CD4-positive, alpha-beta T cell (primary cell): ENCODE measurements around the gene C1QTNF6. TPM values are rescaled to one million over a fixed set of nuclear protein-coding genes. Genes with fewer than 3 reads are reported as not detected.

Experiments used
- ATAC-seq: fragments of 200-7000 bp; cut with Tn5 transposase; one replicate; pipeline ENCODE4 v1.10.0; 2022; ENCODE audit warnings: mild to moderate bottlenecking; ENCODE audit not compliant: poor library complexity
- CTCF ChIA-PET: fragments of 350-600 bp; sonication (Branson Sonifier 250); formaldehyde crosslinking; loops from one replicate; lab custom pipeline; 2021; ENCODE audit warnings: antibody characterized with exemption, inconsistent platforms; lab: Charles Lee
- POLR2A ChIA-PET: fragments of 350-600 bp; sonication (Branson Sonifier 250); formaldehyde crosslinking; loops from one replicate; lab custom pipeline; 2021; ENCODE audit warnings: antibody characterized with exemption, inconsistent platforms; lab: Charles Lee
- DNase-seq, 14 experiments: peaks; one replicate each; pipeline ENCODE4 v3.0.0-alpha.2; 2013 to 2020; ENCODE audit warnings: mixed read lengths in 2 of 14
- H3K27ac ChIP-seq, 2 donors: one replicate each; pipeline versions ENCODE4 v1.5.1 to v1.7.0; 2013; ENCODE audit warnings: low read length in 2 of 2, low read depth in 1 of 2, mild to moderate bottlenecking in 1 of 2
- H3K27me3 ChIP-seq, 2 experiments: 1 replicate in 1 of 2; 2 replicates in 1 of 2; pipeline versions ENCODE4 v1.6.1 to v1.7.0; 2013; ENCODE audit warnings: low read length in 2 of 2, control low read depth in 1 of 2, mild to moderate bottlenecking in 1 of 2, moderate library complexity in 1 of 2; ENCODE audit not compliant: insufficient read depth in 2 of 2, control insufficient read depth in 1 of 2
- H3K36me3 ChIP-seq: one replicate; pipeline ENCODE4 v1.6.1; 2013; ENCODE audit warnings: low read length, control low read depth; ENCODE audit not compliant: insufficient read depth
- H3K4me1 ChIP-seq: one replicate; pipeline ENCODE4 v1.6.1; 2013; ENCODE audit warnings: low read length, control low read depth; ENCODE audit not compliant: insufficient read depth
- H3K4me3 ChIP-seq: one replicate; pipeline ENCODE4 v1.5.1; 2013; ENCODE audit warnings: mild to moderate bottlenecking, low read length, moderate library complexity
- H3K9me3 ChIP-seq, 2 experiments: 1 replicate in 1 of 2; 2 replicates in 1 of 2; pipeline versions ENCODE4 v1.6.1 to v1.7.0; 2013; ENCODE audit warnings: low read length in 2 of 2, mild to moderate bottlenecking in 2 of 2, control low read depth in 1 of 2, moderate library complexity in 1 of 2; ENCODE audit not compliant: control insufficient read depth in 1 of 2, insufficient read depth in 1 of 2
- H3K27ac Mint-ChIP-seq: one replicate; pipeline ENCODE4 v1.8.0; 2020; ENCODE audit warnings: mixed read lengths
- H3K27me3 Mint-ChIP-seq: one replicate; pipeline ENCODE4 v1.8.0; 2021; ENCODE audit warnings: mixed read lengths
- H3K36me3 Mint-ChIP-seq: one replicate; pipeline ENCODE4 v1.8.0; 2021; ENCODE audit warnings: low read depth, mixed read lengths
- H3K4me1 Mint-ChIP-seq: one replicate; pipeline ENCODE4 v1.8.0; 2021; ENCODE audit warnings: low read depth, mixed read lengths
- H3K4me3 Mint-ChIP-seq: one replicate; pipeline ENCODE4 v1.8.0; 2020; ENCODE audit warnings: mild to moderate bottlenecking, mixed read lengths
- H3K9me3 Mint-ChIP-seq: one replicate; pipeline ENCODE4 v1.8.0; 2020; ENCODE audit warnings: mixed read lengths
- CTCF ChIP-seq: fragments of 200-600 bp; IDR thresholded peaks from one replicate; pipeline ENCODE4 v1.8.0; 2022; ENCODE audit warnings: antibody characterized with exemption, mild to moderate bottlenecking
- intact Hi-C, 2 experiments: fragments of 100-400 bp; cut with DNase I in 1 of 2; cut with micrococcal nuclease in 1 of 2; formaldehyde crosslinking; loops; one replicate each; pipeline versions ENCODE4 v1.15.1 to v1.9.0; 2023 to 2025; cut with DNase I, micrococcal nuclease
- total RNA-seq, 174 experiments: library from RNA in 2 of 174; stranded (reverse) in 2 of 174; gene quantifications; one replicate each; pipeline ENCODE4 v1.2.3 and lab custom pipeline; 2021 to 2026

The C1QTNF6 gene
- total RNA-seq, 2 experiments from 2014 or later = 11.9 to 12.1 TPM

- H3K4me1 ChIP-seq = peaks cover 63% of the 10 kb centered on the region
- peaks cover 5% of the 10 kb centered on the region for H3K36me3 Mint-ChIP-seq
- POLR2A ChIA-PET = interaction anchor here (0.6 to 1.1 kb wide), 3 partner anchors 14 to 106 kb away, joined by 3 read pairs; no protein-coding TSS in a partner anchor
- peaks cover 43% of the 10 kb centered on the region for H3K4me1 Mint-ChIP-seq
- CTCF ChIA-PET = interaction anchor here (1.7 kb wide), 1 partner anchor 34 kb away, joined by 4 read pairs; no protein-coding TSS in a partner anchor
- H3K36me3 ChIP-seq = no peaks in the 10 kb centered on the region
- no peaks in the 10 kb centered on the region for H3K27me3 ChIP-seq
- H3K27ac ChIP-seq = no peak overlapping the region
- H3K9me3 Mint-ChIP-seq = no peaks in the 10 kb centered on the region
- no peaks in the 10 kb centered on the region for H3K27me3 Mint-ChIP-seq
- H3K4me3 Mint-ChIP-seq = peak overlapping the region; percentile 75
- TF ChIP-seq CTCF = no peak
- ATAC-seq = no peak
- H3K9me3 ChIP-seq = no peaks in the 10 kb centered on the region
- intact Hi-C loops = no loop called here
- H3K4me3 ChIP-seq = no peak overlapping the region
- peak overlapping the region; percentile 72 for H3K27ac Mint-ChIP-seq
- DNase-seq = no peak
Observed at GRCh38 chr22:37185646-37186227, 2.3 kb downstream of the C1QTNF6 start.

- no peak for TF ChIP-seq CTCF
- ChIA-PET POLR2A (interaction anchor here (1.1 kb wide), 1 partner anchor 105 kb away, joined by 3 read pairs; no protein-coding TSS in a partner anchor), CTCF (no interaction called here)
- peaks cover 43% of the 10 kb centered on the region for H3K4me1 Mint-ChIP-seq
- H3K36me3 ChIP-seq = no peaks in the 10 kb centered on the region
- H3K36me3 Mint-ChIP-seq = peaks cover 5% of the 10 kb centered on the region
- ATAC-seq (no peak), DNase-seq (no peak)
- H3K27me3 ChIP-seq = no peaks in the 10 kb centered on the region
- no peak overlapping the region for H3K27ac ChIP-seq
- no peaks in the 10 kb centered on the region for H3K9me3 ChIP-seq
- no peaks in the 10 kb centered on the region for H3K27me3 Mint-ChIP-seq
- H3K27ac Mint-ChIP-seq = no peak overlapping the region
- no peak overlapping the region for H3K4me3 Mint-ChIP-seq
- intact Hi-C loops = no loop called here
- H3K4me3 ChIP-seq = no peak overlapping the region
- no peaks in the 10 kb centered on the region for H3K9me3 Mint-ChIP-seq
- H3K4me1 ChIP-seq = peaks cover 63% of the 10 kb centered on the region
Observed at GRCh38 chr22:37184816-37185541, 3.1 kb downstream of the C1QTNF6 start.

GRCh38 chr22:37184380-37184755, 3.7 kb downstream of the C1QTNF6 start:
- Histone ChIP-seq H3K9me3 (no peaks in the 10 kb centered on the region), H3K36me3 (no peaks in the 10 kb centered on the region), H3K27ac (no peak overlapping the region), H3K27me3 (no peaks in the 10 kb centered on the region), H3K4me1 (peaks cover 63% of the 10 kb centered on the region), H3K4me3 (no peak overlapping the region)
- H3K9me3 Mint-ChIP-seq = no peaks in the 10 kb centered on the region
- DNase-seq (no peak), ATAC-seq (no peak)
- no peak for TF ChIP-seq CTCF
- H3K27ac Mint-ChIP-seq = no peak overlapping the region
- H3K4me3 Mint-ChIP-seq = no peak overlapping the region
- CTCF ChIA-PET = interaction anchor here (1.5 kb wide), 1 partner anchor 15 kb away, joined by 3 read pairs; no protein-coding TSS in a partner anchor
- peaks cover 5% of the 10 kb centered on the region for H3K36me3 Mint-ChIP-seq
- intact Hi-C loops = no loop called here
- POLR2A ChIA-PET = no interaction called here
- H3K4me1 Mint-ChIP-seq = peaks cover 40% of the 10 kb centered on the region
- H3K27me3 Mint-ChIP-seq = no peaks in the 10 kb centered on the region
